SHP77 treated with DMSO at 0.1 percent for 48 hours (cell line): ENCODE measurements around the gene SGMS1.
"Not testable (repeated sequence)": the region's sequence is repeated elsewhere in the genome, so short reads cannot be mapped to it uniquely, and the experiment has no call there.

Experiments used
- DNase-seq: peaks from one replicate; lab custom pipeline; 2025; lab: John Stamatoyannopoulos, UW

Gene SGMS1

DNA sequence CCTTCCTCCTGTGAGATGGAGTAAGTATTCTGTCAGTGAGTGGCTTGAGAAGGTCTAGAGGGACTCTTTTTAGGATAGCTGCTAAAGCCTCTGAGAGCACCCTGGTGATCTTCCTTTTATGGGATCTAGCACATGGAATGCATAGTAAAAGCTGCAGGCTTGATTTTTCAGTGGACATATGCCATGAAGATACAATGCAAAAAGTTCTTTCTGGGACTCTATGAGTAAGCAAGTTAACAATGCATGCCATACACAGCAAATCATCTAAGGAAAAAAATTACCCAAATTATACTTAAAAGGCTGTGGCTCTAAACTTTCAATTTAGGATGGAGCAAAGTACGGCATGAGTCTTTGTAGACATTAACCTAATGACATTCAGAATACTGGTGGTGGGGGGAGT lies 154.5 kb downstream of the SGMS1 start:
- no peak for DNase-seq

DNA sequence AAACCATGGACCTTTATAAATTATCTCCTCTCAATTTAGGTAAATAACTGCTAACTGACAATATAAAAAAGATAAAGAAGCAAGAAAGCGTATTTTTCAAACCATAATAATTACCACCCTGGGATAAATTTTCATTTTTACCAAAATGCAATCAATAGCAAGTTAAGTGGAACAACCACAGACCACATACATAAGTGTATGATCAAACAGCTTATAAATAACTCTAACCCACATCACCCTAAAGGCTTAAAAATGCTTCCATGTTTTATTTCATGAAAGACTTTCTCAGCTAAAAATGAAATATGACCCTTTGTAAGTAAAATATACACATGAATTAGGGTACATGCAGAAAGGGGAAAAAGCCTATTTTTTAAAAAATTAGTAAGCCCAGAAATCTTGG lies 156.5 kb downstream of the SGMS1 start:
- DNase-seq, result no peak

DNA sequence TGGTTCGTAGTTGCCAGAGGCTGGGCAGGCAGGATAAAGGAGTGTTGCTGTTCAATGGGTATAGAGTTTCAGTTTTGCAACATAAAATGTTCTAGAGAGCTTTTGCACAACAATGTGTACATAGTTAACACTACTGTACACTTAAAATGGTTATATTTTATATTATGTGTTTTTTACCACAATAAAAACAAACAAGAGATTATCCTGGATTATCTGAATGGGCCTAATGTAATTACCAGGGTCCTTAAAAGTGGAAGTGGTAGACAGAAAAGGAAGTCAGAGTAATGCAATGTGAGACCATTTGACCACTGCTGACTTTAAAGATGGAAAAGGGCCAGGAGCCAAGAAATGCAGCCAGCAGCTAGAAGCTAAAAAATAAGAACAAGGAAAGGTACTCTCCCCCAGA lies 159.7 kb downstream of the SGMS1 start:
- DNase-seq, result no peak

DNA sequence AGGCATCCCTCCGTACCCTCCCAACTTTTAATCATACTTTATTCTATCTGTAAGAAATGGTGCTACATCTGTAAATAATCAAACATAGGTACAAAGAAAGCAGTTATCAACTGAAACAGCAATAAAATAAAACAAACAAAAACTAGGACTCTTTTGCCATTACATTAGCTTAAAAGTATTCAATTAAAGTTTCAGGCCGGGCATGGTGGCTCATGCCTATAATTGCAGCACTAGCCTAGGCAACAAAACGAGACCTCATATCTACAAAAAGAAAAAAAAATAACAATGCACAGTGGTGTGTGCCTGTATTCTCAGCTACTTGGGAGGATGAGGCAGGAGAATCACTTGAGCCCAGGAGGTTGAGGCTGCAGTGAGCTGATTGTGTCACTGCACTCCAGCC lies 161.9 kb downstream of the SGMS1 start:
- DNase-seq, result no peak

DNA sequence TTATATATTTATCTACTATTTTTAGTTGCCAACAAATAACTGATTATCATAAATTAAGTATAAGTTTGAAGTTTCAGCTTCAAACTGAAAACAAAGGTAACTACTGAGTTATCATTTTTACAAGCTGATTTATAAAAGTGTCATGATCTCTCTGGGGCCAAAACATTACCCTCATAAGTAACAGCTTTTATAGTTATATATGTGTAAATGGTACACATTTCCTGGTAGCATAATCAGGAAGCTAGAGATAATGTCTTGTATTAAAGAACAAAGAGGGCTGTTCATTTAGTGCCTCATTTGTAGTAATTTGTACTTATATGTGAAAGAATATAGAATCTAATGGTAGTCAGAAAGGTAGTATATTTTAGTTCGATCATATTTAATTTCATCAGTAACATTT lies 162.6 kb downstream of the SGMS1 start:
- DNase-seq, result no peak

DNA sequence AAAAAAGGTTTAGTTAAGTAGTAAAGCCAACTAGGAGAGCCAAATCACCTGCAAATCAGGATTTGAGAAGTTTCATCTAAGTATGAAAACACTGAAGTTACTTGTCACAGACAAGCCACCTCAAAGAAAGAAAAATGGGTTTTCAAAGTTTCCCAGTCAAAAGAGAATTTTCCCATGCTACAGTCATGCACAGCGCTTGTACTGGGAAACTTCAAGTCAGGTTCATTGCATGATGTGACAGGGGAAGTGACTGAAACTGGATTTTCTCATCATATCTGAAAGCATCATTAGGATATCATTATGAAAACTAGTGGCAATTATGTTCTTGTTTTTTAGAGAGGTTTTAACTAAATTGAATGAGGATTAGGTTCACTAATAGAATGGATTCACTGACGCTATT lies 167.0 kb downstream of the SGMS1 start:
- no peak for DNase-seq

DNA sequence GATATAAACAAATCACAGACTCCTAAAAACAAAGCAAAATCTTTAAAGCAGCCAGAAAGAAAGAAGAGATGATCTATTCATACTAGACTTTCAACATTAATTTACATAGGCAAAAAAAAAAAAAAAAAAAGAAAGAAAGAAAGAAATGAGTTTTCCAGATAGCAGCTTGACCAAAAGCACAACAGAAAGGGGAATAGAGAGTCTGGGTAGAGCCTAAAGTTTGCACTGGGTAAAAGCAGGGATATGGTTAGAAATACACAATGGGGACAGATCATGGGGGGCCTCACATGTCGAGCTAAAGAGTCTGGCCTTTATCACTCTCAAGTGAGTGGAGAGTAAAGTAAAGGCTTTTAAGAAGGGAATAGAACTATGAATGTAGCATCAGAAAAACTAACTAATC lies 169.8 kb downstream of the SGMS1 start:
- no peak for DNase-seq

DNA sequence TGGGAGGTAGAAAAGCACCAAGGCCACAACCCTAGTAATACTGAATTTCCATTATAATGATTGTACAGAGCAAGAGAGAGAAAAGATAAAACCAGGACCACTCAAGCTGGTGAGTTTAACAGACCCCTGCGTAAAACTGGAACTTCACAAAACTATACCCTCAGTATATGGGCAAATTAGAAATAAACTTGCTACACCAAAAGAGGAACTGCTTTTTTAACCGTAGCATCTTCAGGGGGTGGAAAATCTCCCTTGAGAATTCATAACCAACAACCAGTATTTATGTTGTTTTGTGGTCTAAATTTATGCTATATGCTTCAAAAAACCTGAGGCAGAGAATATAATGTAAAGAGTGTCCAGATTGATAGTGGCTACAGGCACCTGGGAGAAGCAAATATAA lies 171.2 kb downstream of the SGMS1 start:
- DNase-seq, result no peak

DNA sequence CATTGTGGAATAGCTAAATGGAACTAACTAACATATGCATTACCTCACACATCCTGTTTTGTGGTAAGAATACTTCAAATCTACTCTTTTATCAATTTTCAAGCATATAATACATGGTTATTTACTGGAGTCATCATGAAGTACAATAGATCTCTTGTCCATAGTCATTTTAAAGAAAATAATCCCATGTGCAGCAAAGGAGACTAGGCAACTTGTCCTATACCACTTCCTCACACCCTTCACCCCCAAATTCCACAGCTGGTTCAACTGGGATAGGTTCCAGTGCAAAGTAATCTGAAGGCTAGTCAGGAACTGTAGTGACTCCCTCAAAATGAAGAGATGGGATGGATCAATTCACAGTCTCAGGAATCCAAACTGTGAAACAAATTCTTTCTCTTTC lies 176.1 kb downstream of the SGMS1 start:
- no peak for DNase-seq

DNA sequence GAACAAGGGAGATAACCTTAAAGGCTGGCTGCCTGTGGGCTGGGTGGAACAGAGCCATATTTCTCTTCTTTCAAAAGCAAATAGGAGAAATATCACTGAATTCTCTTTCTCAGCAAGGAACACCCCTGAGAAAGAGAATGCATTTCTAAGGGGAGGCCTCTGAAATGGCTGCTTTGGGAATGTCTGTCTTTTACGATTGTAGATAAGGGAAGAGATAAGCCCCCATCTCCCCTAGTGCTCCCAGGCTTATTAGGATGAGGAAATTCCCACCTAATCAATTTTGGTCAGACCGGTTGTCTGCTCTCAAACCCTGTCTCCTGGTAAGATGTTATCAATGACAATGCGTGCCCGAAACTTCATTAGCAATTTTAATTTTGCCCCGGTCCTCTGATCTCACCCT lies 178.0 kb downstream of the SGMS1 start:
- DNase-seq, result not testable (repeated sequence)

DNA sequence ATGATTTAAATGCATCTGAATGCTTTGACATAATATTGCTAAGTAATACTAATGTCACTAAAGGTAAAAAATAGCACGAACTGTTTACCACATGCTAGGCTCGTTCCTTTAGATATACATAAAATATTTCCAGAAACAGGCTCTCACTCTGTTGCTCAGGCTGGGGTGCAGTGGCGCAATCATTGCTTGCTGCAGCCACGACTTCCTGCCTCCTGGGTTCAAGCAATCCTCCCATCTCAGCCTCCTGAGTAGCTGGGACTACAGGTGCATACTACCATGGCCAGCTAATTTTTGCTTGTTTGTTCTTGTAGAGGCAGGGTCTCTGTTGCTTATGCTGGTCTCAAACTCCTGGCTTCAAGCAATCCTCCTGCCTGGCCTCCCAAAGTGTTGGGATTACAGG lies 183.3 kb downstream of the SGMS1 start:
- DNase-seq, result no peak

DNA sequence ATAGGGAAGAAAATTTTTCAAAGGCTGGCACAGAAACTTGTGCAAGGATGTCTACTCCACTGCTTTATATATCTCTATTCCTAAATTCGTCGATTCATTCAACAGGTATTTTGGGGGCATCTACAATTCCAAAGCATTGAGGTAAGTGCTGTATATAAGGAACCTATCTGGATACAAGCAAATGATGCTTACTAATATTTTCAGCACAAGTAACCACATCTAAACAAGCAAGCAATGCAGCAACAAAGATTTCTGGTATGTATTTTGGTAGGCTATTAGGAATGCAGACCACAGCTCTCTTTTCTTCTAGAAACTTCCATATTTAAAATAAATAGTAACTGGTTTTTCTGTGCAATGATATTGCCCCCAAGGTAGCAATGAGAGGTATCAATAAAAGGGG lies 183.9 kb downstream of the SGMS1 start:
- no peak for DNase-seq

DNA sequence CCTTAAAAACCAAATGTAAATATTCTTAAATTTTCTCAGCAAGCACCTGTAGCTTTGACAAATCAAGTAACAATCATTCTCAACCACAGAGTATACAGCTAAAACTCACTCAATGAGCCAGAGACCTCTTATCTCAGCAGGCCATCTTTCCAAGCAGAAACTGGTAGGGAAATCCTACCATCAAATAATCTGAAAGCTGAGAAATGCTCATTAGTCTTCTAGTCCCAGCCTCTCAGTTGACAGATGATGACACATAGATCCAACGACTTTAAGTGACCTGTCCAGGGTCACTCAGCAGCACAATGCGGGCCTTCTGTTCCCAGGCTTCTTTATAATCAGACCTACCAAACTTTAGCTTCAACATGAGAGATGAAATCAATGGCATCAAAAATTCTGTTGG lies 184.6 kb downstream of the SGMS1 start:
- DNase-seq, result no peak

DNA sequence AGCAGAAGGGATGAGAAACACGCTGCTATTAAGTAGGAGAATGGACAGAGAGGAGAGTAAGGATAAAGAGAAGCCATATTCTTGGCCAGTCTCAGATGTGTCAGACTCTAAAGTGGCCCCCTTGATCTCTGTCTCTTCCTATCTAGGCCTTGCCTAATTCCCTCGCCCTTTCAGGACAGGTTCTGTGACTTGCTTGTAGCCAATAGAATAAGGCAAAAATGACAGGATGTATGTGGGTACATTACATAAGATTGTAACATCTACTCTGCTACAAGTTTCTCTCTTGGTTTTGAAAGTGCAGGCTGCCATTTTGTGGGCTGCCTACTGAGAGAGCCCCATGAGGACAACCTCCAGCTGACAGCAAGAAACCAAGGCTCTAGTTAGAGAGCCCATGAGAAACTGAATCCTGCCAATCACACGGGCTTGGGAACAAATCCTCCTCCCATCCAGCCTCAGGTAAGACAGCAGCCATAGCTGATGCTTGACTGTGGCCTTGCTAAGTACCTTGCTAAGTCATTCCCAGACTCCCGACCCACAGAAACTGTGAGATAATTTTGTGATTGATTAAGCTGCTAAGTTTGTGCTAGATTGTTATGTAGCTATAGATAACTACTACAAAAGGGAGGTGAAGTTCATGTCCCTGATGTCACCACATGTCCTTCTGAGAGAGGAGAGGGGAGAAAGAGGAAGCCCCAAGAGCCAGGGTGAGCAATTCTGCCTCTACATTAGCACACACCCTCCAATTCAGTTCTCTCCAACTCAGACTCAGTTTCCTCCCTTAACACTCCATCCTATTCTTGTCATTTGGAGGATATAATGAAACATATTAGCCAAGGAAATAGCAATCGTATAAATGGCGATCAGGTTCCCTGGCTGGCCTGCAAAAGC lies 185.5 kb downstream of the SGMS1 start:
- DNase-seq, result no peak

DNA sequence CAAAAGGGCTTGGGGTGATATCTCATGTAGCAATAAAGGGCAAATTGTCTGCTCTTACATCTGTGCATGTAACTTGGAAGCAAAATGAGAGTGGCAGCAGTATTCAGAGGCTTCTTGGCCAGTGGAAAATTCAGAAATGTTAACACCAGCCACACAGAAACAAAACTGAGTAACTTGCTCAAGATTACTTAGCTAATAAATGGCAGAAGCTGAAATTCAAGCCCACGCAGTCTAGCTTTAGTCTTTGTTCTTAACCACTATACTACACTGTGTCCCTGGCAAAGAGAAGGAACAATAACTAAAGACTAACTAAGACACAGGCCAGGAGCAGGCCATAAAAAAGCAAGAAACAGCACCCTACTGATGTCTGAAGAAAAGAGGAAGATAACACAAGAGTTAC lies 186.5 kb downstream of the SGMS1 start:
- no peak for DNase-seq

DNA sequence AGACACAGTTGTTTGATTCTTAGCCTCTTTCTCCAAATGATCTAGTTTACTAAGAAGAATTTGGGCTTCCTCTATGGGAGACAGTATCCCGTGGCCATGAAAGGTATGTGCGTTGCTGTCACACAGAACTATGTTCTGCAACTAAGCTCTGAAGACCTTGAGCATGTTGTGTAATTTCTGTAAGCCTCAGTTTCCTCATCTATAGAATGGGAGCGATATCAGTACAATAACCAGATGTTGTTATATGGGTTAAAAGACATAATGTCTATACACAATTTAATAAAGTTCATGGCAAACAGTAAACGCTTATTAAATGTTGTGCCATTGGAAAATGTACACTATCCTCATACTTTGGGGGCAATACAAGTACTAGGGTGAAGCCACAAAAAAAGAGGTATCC lies 187.0 kb downstream of the SGMS1 start:
- no peak for DNase-seq

DNA sequence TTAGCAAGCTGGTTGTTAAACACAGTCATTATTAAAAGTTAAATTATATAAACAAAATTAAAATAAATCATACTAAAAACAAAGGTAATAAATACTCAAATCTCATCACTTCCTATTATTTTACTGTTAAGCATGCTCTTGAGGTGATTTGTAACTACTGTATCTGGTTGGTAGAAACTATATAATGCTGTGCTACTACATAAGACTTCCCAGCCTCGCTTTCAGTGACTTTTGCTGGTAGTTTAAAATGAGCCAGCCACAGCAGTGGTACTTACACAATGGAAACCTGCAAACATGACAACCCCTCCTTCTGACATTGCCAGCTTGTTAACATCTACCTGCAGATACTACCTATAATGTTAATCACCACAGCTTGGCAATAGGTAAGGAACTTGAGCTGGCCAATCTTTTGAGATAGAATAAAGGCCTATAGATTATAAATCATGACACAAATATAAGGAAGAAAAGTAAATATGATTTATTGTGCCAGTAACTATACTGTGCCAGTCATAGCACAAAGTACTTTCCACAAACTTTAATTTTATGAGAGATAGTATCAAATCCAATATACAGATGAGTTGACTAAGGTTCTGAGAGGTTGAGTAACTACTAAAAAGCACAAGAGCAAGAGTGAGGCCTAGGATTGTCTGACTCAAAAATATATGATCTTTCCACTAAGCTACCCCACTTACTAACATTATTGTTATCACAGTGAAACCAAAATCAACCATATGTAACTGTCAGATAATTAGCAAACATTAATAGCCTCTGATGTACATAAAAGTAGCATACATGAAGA lies 191.3 kb downstream of the SGMS1 start:
- DNase-seq, result no peak

DNA sequence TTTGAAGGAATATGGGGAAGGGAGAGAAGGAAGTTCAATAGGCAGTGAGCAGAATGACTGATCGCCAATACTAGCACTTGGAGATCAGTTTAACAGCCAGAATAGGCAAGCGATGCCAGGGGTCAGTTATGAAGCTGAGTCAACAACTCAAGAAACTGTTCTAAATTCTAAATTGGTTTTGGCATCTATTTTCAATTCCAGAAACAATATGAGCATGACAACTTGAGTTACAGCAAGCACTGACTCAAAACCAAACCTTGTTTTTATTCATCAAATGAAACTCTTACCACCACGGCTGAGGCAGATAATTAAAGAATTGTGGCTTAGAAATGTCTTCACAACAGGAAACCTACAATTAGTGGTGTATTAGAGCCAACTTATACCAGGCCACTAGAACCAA lies 192.0 kb downstream of the SGMS1 start:
- no peak for DNase-seq

DNA sequence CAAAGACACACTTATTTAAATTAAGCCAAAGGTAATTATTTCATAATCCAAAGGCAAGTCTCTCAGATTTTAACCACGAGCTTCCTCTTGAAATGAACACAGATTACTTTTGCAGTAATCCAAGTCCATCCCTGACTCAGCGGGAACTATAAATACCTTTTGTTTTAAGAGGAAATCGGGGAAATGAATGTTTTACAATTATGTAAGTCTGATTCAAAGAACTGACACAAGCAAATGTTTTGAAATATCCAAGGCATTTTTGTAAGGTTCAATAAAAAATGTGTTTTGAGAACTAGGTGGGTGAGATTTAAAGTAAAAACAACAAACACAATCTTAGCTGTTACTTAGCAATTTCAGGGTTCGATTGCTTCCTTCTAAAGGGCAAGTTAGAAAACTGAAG lies 192.6 kb downstream of the SGMS1 start:
- no peak for DNase-seq

DNA sequence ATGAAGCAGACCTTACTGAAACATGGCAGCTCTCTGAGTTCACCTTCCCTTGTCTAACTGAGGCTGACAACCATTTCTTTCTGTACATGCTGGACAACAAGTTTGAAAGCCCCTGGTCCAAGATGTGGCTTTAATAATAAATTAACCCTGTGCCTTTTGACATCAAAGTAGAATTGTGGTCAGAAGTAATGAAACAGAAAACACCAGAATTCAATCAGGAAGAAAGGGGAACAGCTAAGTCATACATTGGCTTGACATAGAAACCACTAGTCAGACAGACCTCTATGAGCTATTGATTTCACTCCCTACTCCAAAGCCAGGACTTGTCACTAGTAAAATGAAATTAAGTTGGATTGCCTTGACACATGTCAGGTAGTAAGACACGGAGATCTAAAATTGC lies 197.3 kb downstream of the SGMS1 start:
- DNase-seq, result no peak

DNA sequence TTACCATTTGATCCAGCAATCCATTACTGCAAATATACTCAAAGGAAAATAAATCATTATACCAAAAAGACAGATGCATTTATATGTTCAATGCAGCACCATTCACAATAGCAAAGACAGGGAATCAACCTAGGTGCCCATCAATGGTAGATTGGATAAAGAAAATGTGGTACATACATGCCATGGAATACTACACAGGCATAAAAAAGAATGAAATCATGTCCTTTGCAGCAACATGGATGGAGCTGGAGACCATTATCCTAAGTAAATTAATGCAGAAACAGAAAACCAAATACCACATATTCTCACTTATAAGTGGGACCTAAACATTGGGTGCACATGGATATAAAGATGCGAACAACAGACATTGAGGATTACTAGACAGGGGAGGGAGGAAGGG lies 198.5 kb downstream of the SGMS1 start:
- not testable (repeated sequence) for DNase-seq

DNA sequence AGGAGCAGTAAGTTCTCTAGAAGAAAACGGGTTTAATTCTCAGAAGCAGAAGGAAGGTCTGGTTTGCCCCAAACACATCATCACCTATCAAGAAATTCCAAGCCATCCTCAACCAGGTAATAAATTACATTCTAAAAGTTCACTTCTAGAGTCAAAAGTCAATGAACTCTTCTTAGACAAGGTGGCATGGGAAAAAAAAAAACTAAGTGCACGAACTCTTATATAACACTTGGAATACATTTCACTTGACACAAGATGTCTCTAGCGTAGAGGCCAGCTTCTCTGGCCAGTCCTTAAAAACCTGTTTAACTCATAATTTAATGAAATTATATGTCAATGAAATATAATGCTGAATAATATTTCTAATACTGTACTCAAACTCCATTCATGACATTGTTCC lies 200.3 kb downstream of the SGMS1 start:
- DNase-seq, result no peak

DNA sequence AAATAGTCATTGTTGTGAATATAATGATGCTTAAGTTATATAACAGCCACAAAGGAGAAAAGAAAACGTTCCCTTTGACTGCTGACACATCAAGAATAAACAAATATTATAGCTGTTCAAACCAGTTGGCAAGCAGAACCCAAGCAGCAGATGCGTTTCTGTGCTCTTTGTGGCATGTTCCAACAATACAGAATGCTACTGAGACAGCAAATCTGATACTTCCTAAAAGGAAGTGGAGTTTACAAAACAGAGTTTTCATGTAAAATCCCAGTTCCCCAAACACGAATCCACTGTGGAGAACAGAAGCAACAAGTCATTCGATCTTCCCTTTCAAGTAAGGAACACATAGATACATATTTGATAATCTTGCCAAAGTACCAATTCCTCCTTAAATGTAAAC lies 201.5 kb downstream of the SGMS1 start:
- DNase-seq, result no peak
